WTC11 (cell line): ENCODE measurements around the gene FLCN. TPM values are rescaled to one million over a fixed set of nuclear protein-coding genes. Genes with fewer than 3 reads are reported as not detected.

ENCODE experiments used
- EMX1 ChIP-seq: fragments of 250-450 bp; sonication (Bioruptor Pico); IDR thresholded peaks from 2 replicates; pipeline ENCODE4 v1.8.0; 2021; ENCODE audit warnings: mild to moderate bottlenecking
- GABPB1 ChIP-seq: sonication (generic); formaldehyde crosslinking; IDR thresholded peaks from 2 replicates; pipeline ENCODE4 v1.8.1; 2023; ENCODE audit warnings: mild to moderate bottlenecking, missing genetic modification reagents
- JAZF1 ChIP-seq: fragments of 250-450 bp; sonication (Bioruptor Pico); IDR thresholded peaks from 2 replicates; pipeline ENCODE4 v1.9.0; 2021; ENCODE audit warnings: moderate library complexity, mild to moderate bottlenecking, inconsistent platforms
- KAT7 ChIP-seq: sonication (generic); formaldehyde crosslinking; IDR thresholded peaks from 2 replicates; pipeline ENCODE4 v1.8.1; 2023; ENCODE audit warnings: missing genetic modification reagents, mild to moderate bottlenecking, borderline replicate concordance
- MYBL2 ChIP-seq: sonication (generic); formaldehyde crosslinking; IDR thresholded peaks from 2 replicates; pipeline ENCODE4 v1.8.1; 2023; ENCODE audit warnings: mild to moderate bottlenecking, moderate library complexity, missing genetic modification reagents
- NR3C1 ChIP-seq: sonication (generic); formaldehyde crosslinking; conservative IDR thresholded peaks from 2 replicates; pipeline ENCODE4 v1.8.1; 2023; ENCODE audit warnings: low read depth, mild to moderate bottlenecking, missing genetic modification reagents
- SMAD3 ChIP-seq: sonication (generic); formaldehyde crosslinking; IDR thresholded peaks from 2 replicates; pipeline ENCODE4 v1.8.0; 2022; ENCODE audit warnings: missing genetic modification reagents, mild to moderate bottlenecking, borderline replicate concordance
- SOX15 ChIP-seq: fragments of 250-450 bp; sonication (Bioruptor Pico); IDR thresholded peaks from 2 replicates; pipeline ENCODE4 v1.9.0; 2021; ENCODE audit warnings: mild to moderate bottlenecking
- SP1 ChIP-seq: sonication (generic); formaldehyde crosslinking; conservative IDR thresholded peaks from 2 replicates; pipeline ENCODE4 v1.8.1; 2022; ENCODE audit warnings: missing genetic modification reagents
- TCF7 ChIP-seq: sonication (generic); formaldehyde crosslinking; IDR thresholded peaks from 2 replicates; pipeline ENCODE4 v1.8.0; 2022; ENCODE audit warnings: mild to moderate bottlenecking, low read depth, missing genetic modification reagents, moderate library complexity
- TEAD1 ChIP-seq: sonication (generic); formaldehyde crosslinking; IDR thresholded peaks from 2 replicates; pipeline ENCODE4 v1.8.0; 2022; ENCODE audit warnings: mild to moderate bottlenecking, missing genetic modification reagents
- ZBTB21 ChIP-seq: sonication (generic); formaldehyde crosslinking; IDR thresholded peaks from 2 replicates; pipeline ENCODE4 v1.8.1; 2023; ENCODE audit warnings: mild to moderate bottlenecking, missing genetic modification reagents, borderline replicate concordance
- ZNF138 ChIP-seq: sonication (generic); formaldehyde crosslinking; conservative IDR thresholded peaks from 2 replicates; pipeline ENCODE4 v1.8.1; 2022; ENCODE audit warnings: mild to moderate bottlenecking, moderate library complexity, missing genetic modification reagents
- ZNF219 ChIP-seq: sonication (generic); formaldehyde crosslinking; IDR thresholded peaks from 2 replicates; pipeline ENCODE4 v1.8.0; 2023; ENCODE audit warnings: missing genetic modification reagents, mild to moderate bottlenecking, borderline replicate concordance
- ZNF232 ChIP-seq: sonication (generic); formaldehyde crosslinking; IDR thresholded peaks from 2 replicates; pipeline ENCODE4 v1.8.0; 2022; ENCODE audit warnings: mild to moderate bottlenecking, missing genetic modification reagents
- ZNF317 ChIP-seq: sonication (generic); formaldehyde crosslinking; IDR thresholded peaks from 2 replicates; pipeline ENCODE4 v1.8.1; 2023; ENCODE audit warnings: low read depth, mild to moderate bottlenecking, moderate library complexity, missing genetic modification reagents, borderline replicate concordance
- ZNF416 ChIP-seq: fragments of 250-450 bp; sonication (Bioruptor Pico); IDR thresholded peaks from 2 replicates; pipeline ENCODE4 v1.9.0; 2021; ENCODE audit warnings: mild to moderate bottlenecking, inconsistent platforms
- ZNF671 ChIP-seq: fragments of 250-450 bp; sonication (Bioruptor Pico); IDR thresholded peaks from 2 replicates; pipeline ENCODE4 v1.8.0; 2021; ENCODE audit warnings: mild to moderate bottlenecking
- total RNA-seq: library from RNA; stranded (reverse); gene quantifications from 3 replicates; pipeline ENCODE4 v1.2.3, GENCODE V29; 2021
- TF ChIP-seq, protein P1 (sequence below): sonication (generic); formaldehyde crosslinking; IDR thresholded peaks from 2 replicates; pipeline ENCODE4 v1.8.0; 2022; ENCODE audit warnings: mild to moderate bottlenecking, missing genetic modification reagents
- TF ChIP-seq, protein P2 (sequence below): sonication (generic); formaldehyde crosslinking; IDR thresholded peaks from 2 replicates; pipeline ENCODE4 v1.8.0; 2023; ENCODE audit warnings: missing genetic modification reagents
- TF ChIP-seq, protein P3 (sequence below): sonication (generic); formaldehyde crosslinking; IDR thresholded peaks from 2 replicates; pipeline ENCODE4 v1.8.0; 2022; ENCODE audit warnings: missing genetic modification reagents
- TF ChIP-seq, protein P4 (sequence below): sonication (generic); formaldehyde crosslinking; IDR thresholded peaks from 2 replicates; pipeline ENCODE4 v1.8.0; 2022; ENCODE audit warnings: mild to moderate bottlenecking, missing genetic modification reagents
- TF ChIP-seq, protein P5 (sequence below): fragments of 250-450 bp; sonication (Bioruptor Pico); conservative IDR thresholded peaks from 2 replicates; pipeline ENCODE4 v1.9.0; 2021; ENCODE audit warnings: mild to moderate bottlenecking
- TF ChIP-seq, protein P6 (sequence below): fragments of 250-450 bp; sonication (Bioruptor Pico); IDR thresholded peaks from 2 replicates; pipeline ENCODE4 v2.1.2; 2022; ENCODE audit warnings: mild to moderate bottlenecking, moderate library complexity
- TF ChIP-seq, protein P7 (sequence below): sonication (generic); formaldehyde crosslinking; conservative IDR thresholded peaks from 2 replicates; pipeline ENCODE4 v1.8.1; 2023; ENCODE audit warnings: mild to moderate bottlenecking, low read depth, missing genetic modification reagents, moderate library complexity

Gene FLCN
- total RNA-seq, 1 experiment from 2014 or later: 40.8 TPM

DNA sequence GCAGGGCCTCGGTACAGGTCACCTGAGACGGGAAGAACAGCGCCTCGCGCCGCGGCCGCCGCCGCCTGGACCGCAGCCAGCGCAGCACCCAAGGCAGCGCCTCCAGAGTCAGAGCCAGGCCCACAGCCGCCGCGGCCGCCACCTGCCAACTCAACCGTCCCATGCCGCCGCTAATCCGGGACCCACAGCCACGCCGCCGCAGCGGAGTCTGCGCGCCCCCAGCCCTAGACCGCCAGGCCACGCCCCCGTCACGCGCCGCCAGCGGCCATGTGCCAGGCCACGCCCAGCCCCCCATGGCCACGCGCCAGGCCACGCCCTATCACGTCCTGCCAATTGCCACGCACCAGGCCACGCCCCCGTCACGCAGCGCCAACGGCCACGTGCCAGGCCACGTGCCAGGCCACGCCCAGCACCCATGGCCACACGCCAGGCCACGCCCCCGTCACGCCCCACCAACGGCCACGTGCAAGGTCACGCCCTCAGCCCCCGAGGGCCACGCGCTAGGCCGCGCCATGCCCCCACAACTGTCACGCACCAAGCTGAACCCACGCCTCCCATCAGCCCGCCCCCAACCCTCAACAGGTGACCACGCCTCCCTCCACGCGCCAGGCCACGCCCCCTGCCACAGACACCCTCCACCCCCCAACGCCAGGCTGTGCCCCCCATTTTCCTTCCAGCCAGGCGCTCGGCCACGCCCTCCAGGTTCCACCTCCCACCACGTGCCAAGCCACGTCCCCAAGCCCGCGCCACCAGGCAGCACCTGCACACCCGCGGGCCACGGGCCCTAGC, 30.6 kb downstream of the FLCN start, which contains the start of gene PLD6 (continued):
- TF ChIP-seq, protein P1, sequence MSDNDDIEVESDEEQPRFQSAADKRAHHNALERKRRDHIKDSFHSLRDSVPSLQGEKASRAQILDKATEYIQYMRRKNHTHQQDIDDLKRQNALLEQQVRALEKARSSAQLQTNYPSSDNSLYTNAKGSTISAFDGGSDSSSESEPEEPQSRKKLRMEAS (CRISPR knock-in tag): peak; percentile 79; the same call in 1 of the 2 replicates
- no peak for TF ChIP-seq KAT7 (CRISPR knock-in tag)
- TF ChIP-seq TEAD1: peak; percentile 37; the same call in 1 of the 2 replicates
- no peak for TF ChIP-seq JAZF1 (CRISPR knock-in tag)
- TF ChIP-seq, protein P2, sequence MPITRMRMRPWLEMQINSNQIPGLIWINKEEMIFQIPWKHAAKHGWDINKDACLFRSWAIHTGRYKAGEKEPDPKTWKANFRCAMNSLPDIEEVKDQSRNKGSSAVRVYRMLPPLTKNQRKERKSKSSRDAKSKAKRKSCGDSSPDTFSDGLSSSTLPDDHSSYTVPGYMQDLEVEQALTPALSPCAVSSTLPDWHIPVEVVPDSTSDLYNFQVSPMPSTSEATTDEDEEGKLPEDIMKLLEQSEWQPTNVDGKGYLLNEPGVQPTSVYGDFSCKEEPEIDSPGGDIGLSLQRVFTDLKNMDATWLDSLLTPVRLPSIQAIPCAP: peak; percentile 76; the same call in 1 of the 2 replicates
- peak; percentile 94 for TF ChIP-seq SP1 (CRISPR knock-in tag)
- TF ChIP-seq ZNF416 (CRISPR knock-in tag): 0 out of 2 replicates have a peak, but pooled peaks have one; percentile 46
- TF ChIP-seq ZNF138 (CRISPR knock-in tag): no peak
- TF ChIP-seq, protein P3, sequence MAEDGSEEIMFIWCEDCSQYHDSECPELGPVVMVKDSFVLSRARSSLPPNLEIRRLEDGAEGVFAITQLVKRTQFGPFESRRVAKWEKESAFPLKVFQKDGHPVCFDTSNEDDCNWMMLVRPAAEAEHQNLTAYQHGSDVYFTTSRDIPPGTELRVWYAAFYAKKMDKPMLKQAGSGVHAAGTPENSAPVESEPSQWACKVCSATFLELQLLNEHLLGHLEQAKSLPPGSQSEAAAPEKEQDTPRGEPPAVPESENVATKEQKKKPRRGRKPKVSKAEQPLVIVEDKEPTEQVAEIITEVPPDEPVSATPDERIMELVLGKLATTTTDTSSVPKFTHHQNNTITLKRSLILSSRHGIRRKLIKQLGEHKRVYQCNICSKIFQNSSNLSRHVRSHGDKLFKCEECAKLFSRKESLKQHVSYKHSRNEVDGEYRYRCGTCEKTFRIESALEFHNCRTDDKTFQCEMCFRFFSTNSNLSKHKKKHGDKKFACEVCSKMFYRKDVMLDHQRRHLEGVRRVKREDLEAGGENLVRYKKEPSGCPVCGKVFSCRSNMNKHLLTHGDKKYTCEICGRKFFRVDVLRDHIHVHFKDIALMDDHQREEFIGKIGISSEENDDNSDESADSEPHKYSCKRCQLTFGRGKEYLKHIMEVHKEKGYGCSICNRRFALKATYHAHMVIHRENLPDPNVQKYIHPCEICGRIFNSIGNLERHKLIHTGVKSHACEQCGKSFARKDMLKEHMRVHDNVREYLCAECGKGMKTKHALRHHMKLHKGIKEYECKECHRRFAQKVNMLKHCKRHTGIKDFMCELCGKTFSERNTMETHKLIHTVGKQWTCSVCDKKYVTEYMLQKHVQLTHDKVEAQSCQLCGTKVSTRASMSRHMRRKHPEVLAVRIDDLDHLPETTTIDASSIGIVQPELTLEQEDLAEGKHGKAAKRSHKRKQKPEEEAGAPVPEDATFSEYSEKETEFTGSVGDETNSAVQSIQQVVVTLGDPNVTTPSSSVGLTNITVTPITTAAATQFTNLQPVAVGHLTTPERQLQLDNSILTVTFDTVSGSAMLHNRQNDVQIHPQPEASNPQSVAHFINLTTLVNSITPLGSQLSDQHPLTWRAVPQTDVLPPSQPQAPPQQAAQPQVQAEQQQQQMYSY (CRISPR knock-in tag): 0 out of 2 replicates have a peak, but pooled peaks have one; percentile 45
- TF ChIP-seq, protein P4, sequence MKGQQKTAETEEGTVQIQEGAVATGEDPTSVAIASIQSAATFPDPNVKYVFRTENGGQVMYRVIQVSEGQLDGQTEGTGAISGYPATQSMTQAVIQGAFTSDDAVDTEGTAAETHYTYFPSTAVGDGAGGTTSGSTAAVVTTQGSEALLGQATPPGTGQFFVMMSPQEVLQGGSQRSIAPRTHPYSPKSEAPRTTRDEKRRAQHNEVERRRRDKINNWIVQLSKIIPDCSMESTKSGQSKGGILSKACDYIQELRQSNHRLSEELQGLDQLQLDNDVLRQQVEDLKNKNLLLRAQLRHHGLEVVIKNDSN: peak; percentile 79; the same call in 1 of the 2 replicates
- 0 out of 2 replicates have a peak, but pooled peaks have one; percentile 63 for TF ChIP-seq NR3C1 (CRISPR knock-in tag)
- TF ChIP-seq, protein P5, sequence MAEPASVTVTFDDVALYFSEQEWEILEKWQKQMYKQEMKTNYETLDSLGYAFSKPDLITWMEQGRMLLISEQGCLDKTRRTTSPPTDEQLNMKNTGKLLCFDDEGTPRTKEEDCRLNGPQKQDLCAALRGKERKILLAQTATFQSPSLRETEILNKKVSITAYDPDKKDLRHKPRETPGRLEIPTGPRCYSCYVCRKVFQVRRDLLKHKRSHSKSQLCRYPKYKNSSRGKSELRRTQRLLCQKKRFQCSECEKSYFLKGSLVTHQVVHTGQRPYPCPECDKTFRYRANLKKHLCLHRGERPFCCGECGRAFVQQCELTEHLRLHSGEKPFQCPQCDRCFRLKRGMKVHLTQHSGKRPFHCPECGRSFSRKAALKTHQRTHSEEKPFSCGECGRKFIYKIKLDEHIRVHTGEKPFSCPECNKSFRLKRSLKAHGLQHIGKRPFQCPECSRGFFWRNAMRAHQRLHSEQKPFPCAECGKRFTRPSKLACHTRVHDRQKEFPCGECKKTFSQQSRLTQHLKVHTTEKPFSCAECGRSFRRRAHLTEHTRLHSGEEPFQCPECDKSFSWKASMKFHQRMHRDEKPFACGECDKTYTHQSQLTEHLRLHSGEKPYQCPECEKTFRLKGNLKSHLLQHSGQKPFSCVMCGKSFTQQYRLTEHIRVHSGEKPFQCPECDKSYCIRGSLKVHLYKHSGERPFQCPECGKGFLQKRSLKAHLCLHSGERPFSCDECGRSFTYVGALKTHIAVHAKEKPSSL: no peak
- no peak for TF ChIP-seq ZNF219 (CRISPR knock-in tag)
- TF ChIP-seq TCF7 (CRISPR knock-in tag): 0 out of 2 replicates have a peak, but pooled peaks have one; percentile 59
- 0 out of 2 replicates have a peak, but pooled peaks have one; percentile 68 for TF ChIP-seq ZNF232 (CRISPR knock-in tag)
- peak; percentile 74; the same call in 1 of the 2 replicates for TF ChIP-seq EMX1 (CRISPR knock-in tag)
- TF ChIP-seq, protein P6, sequence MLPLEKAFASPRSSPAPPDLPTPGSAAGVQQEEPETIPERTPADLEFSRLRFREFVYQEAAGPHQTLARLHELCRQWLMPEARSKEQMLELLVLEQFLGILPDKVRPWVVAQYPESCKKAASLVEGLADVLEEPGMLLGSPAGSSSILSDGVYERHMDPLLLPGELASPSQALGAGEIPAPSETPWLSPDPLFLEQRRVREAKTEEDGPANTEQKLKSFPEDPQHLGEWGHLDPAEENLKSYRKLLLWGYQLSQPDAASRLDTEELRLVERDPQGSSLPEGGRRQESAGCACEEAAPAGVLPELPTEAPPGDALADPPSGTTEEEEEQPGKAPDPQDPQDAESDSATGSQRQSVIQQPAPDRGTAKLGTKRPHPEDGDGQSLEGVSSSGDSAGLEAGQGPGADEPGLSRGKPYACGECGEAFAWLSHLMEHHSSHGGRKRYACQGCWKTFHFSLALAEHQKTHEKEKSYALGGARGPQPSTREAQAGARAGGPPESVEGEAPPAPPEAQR (CRISPR knock-in tag): peak; percentile 49; the same call in 1 of the 2 replicates
- peak; percentile 42; the same call in 1 of the 2 replicates for TF ChIP-seq SMAD3 (CRISPR knock-in tag)
- TF ChIP-seq ZNF671 (CRISPR knock-in tag): peak; percentile 80; the same call in 1 of the 2 replicates
- no peak for TF ChIP-seq ZNF317 (CRISPR knock-in tag)
- no peak for TF ChIP-seq SOX15
- 0 out of 2 replicates have a peak, but pooled peaks have one; percentile 54 for TF ChIP-seq ZBTB21 (CRISPR knock-in tag)
- peak; percentile 60 for TF ChIP-seq GABPB1 (CRISPR knock-in tag)
- TF ChIP-seq, protein P7, sequence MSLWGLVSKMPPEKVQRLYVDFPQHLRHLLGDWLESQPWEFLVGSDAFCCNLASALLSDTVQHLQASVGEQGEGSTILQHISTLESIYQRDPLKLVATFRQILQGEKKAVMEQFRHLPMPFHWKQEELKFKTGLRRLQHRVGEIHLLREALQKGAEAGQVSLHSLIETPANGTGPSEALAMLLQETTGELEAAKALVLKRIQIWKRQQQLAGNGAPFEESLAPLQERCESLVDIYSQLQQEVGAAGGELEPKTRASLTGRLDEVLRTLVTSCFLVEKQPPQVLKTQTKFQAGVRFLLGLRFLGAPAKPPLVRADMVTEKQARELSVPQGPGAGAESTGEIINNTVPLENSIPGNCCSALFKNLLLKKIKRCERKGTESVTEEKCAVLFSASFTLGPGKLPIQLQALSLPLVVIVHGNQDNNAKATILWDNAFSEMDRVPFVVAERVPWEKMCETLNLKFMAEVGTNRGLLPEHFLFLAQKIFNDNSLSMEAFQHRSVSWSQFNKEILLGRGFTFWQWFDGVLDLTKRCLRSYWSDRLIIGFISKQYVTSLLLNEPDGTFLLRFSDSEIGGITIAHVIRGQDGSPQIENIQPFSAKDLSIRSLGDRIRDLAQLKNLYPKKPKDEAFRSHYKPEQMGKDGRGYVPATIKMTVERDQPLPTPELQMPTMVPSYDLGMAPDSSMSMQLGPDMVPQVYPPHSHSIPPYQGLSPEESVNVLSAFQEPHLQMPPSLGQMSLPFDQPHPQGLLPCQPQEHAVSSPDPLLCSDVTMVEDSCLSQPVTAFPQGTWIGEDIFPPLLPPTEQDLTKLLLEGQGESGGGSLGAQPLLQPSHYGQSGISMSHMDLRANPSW (CRISPR knock-in tag): 0 out of 2 replicates have a peak, but pooled peaks have one; percentile 69
- TF ChIP-seq MYBL2 (CRISPR knock-in tag): 0 out of 2 replicates have a peak, but pooled peaks have one; percentile 43
